DOHH2 (cell line): ENCODE results near the gene PNPO.

Experiments used
- H3F3A ChIP-seq: fragments of 200-600 bp; sonication (generic), shearing (Covaris generic); 2 replicates; pipeline ENCODE4 v1.6.0; 2016; ENCODE audit warnings: antibody characterized with exemption, mild to moderate bottlenecking; ENCODE audit not compliant: control insufficient read depth, insufficient read depth
- H3K27ac ChIP-seq: fragments of 200-600 bp; sonication (generic); 2 replicates; pipeline ENCODE4 v1.5.1; 2014; ENCODE audit warnings: low read depth, mild to moderate bottlenecking, low read length, moderate library complexity
- H3K27me3 ChIP-seq: fragments of 200-600 bp; sonication (generic); 2 replicates; pipeline ENCODE4 v1.6.1; 2014; ENCODE audit warnings: mild to moderate bottlenecking, low read length, mixed read lengths; ENCODE audit not compliant: control insufficient read depth
- H3K36me3 ChIP-seq: fragments of 200-600 bp; sonication (generic); 2 replicates; pipeline ENCODE4 v1.6.1; 2014; ENCODE audit warnings: mild to moderate bottlenecking, low read length, moderate library complexity, mixed read lengths; ENCODE audit not compliant: control insufficient read depth
- H3K4me1 ChIP-seq: fragments of 200-600 bp; sonication (generic); 2 replicates; pipeline ENCODE4 v1.6.1; 2014; ENCODE audit warnings: mild to moderate bottlenecking, low read length, mixed read lengths; ENCODE audit not compliant: control insufficient read depth
- H3K4me2 ChIP-seq: fragments of 200-600 bp; sonication (generic); 2 replicates; pipeline ENCODE4 v1.6.0; 2014; ENCODE audit warnings: mild to moderate bottlenecking, low read length, moderate library complexity
- H3K4me3 ChIP-seq: fragments of 200-600 bp; sonication (generic); 2 replicates; pipeline ENCODE4 v1.5.1; 2014; ENCODE audit warnings: mild to moderate bottlenecking, low read length, mixed read lengths
- H3K79me2 ChIP-seq: fragments of 200-600 bp; sonication (generic); 2 replicates; pipeline ENCODE4 v1.6.1; 2014; ENCODE audit warnings: mild to moderate bottlenecking, low read length, mixed read lengths; ENCODE audit not compliant: control insufficient read depth
- H3K9me2 ChIP-seq: fragments of 200-600 bp; sonication (generic); replicated peaks from 2 replicates; pipeline ENCODE4 v1.6.1; 2014; ENCODE audit warnings: mild to moderate bottlenecking, low read length, mixed read lengths; ENCODE audit not compliant: control insufficient read depth
- H3K9me3 ChIP-seq: fragments of 200-600 bp; sonication (generic); 2 replicates; pipeline ENCODE4 v1.6.1; 2014; ENCODE audit warnings: antibody characterized with exemption, low read length, mixed read lengths; ENCODE audit not compliant: control insufficient read depth, insufficient read depth
- H4K20me1 ChIP-seq: fragments of 200-600 bp; sonication (generic); 2 replicates; pipeline ENCODE4 v1.6.0; 2014; ENCODE audit warnings: low read depth, mild to moderate bottlenecking, antibody characterized with exemption, low read length, moderate library complexity; ENCODE audit not compliant: control insufficient read depth, insufficient read depth
- CTCF ChIP-seq: fragments of 200-600 bp; sonication (generic); IDR thresholded peaks from one replicate; pipeline ENCODE4 v1.5.1; 2014; ENCODE audit warnings: antibody characterized with exemption, mild to moderate bottlenecking, low read depth, low read length; ENCODE audit not compliant: poor library complexity, severe bottlenecking
- EZH2phosphoT487 ChIP-seq: fragments of 200-600 bp; sonication (generic); IDR thresholded peaks from 2 replicates; pipeline ENCODE4 v1.6.1; 2017; ENCODE audit warnings: borderline replicate concordance, mild to moderate bottlenecking, antibody characterized with exemption, low read length, moderate library complexity, mixed read lengths

PNPO gene

GRCh38 chr17:47967607-47968252 lies 26.4 kb downstream of the PNPO start:
- H3K27me3 ChIP-seq = no peaks in the 10 kb centered on the region; the same call in 1 of the 2 replicates
- H3K4me2 ChIP-seq = no peak overlapping the region
- peaks cover 18% of the 10 kb centered on the region for H3K79me2 ChIP-seq
- no peak overlapping the region for H3K27ac ChIP-seq
- no peak for TF ChIP-seq EZH2phosphoT487
- no peak for TF ChIP-seq CTCF
- H4K20me1 ChIP-seq = no peaks in the 10 kb centered on the region
- no peaks in the 10 kb centered on the region for H3K9me2 ChIP-seq
- H3K4me1 ChIP-seq = peaks cover 23% of the 10 kb centered on the region
- no peaks in the 10 kb centered on the region for H3F3A ChIP-seq
- H3K36me3 ChIP-seq = peaks cover 5% of the 10 kb centered on the region
- H3K4me3 ChIP-seq = no peak overlapping the region
- no peaks in the 10 kb centered on the region for H3K9me3 ChIP-seq

DNA sequence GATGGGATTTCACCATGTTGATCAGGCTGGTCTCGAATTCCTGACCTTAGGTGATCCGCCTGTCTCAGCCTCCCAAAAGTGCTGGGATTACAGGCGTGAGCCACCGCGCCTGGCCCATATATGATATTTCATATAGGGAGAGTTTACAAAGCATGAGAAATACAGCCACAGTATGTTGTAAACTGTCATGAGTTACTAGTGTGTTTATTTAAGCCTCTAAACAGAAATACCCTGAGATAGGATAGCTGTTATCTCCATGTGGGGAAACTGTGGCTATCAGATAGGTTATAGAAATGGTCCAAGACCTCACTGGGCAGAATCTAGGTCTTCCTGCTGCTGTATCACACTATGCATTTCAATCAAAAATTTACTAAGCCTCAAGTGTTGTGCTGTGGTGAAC lies 27.5 kb downstream of the PNPO start:
- Histone ChIP-seq H3K9me2 (no peaks in the 10 kb centered on the region), H3K4me2 (no peak overlapping the region), H3K27me3 (no peaks in the 10 kb centered on the region; the same call in 1 of the 2 replicates), H3K27ac (no peak overlapping the region), H3F3A (no peaks in the 10 kb centered on the region; the same call in 1 of the 2 replicates), H3K79me2 (peaks cover 22% of the 10 kb centered on the region), H3K4me1 (peaks cover 26% of the 10 kb centered on the region), H4K20me1 (no peaks in the 10 kb centered on the region), H3K36me3 (peaks cover 16% of the 10 kb centered on the region), H3K9me3 (no peaks in the 10 kb centered on the region), H3K4me3 (no peak overlapping the region)
- no peak for TF ChIP-seq EZH2phosphoT487
- TF ChIP-seq CTCF = no peak

- Histone ChIP-seq H3K4me1 (peaks cover 26% of the 10 kb centered on the region), H3K4me2 (peak overlapping the region; percentile 85), H3K4me3 (peak overlapping the region; percentile 70), H4K20me1 (no peaks in the 10 kb centered on the region), H3K27me3 (no peaks in the 10 kb centered on the region), H3K27ac (no peak overlapping the region), H3K79me2 (peaks cover 22% of the 10 kb centered on the region), H3K9me2 (no peaks in the 10 kb centered on the region), H3F3A (no peaks in the 10 kb centered on the region; the same call in 1 of the 2 replicates), H3K36me3 (peaks cover 27% of the 10 kb centered on the region), H3K9me3 (no peaks in the 10 kb centered on the region)
- TF ChIP-seq CTCF (no peak), EZH2phosphoT487 (no peak)
Measured at GRCh38 chr17:47969930-47970724, 28.8 kb downstream of the PNPO start.
